BJ (cell line): ENCODE results near the gene PLD1. TPM values are rescaled to one million over a fixed set of nuclear protein-coding genes. Genes with fewer than 3 reads are reported as not detected.

ENCODE experiments used
- CTCF ChIA-PET: fragments of 350-600 bp; formaldehyde crosslinking; extraction: SDS; loops from one replicate; lab custom pipeline; 2021; ENCODE audit warnings: antibody characterized with exemption, inconsistent platforms; lab: Yijun Ruan, JAX
- POLR2A ChIA-PET: fragments of 300-600 bp; sonication (Branson Sonifier 250); formaldehyde crosslinking; extraction: SDS; loops from one replicate; lab custom pipeline; 2021; ENCODE audit warnings: antibody characterized with exemption; lab: Charles Lee
- DNase-seq: peaks from one replicate; pipeline ENCODE4 v3.0.0-alpha.2; 2011; ENCODE audit warnings: low read depth
- H3K27me3 ChIP-seq: 2 replicates; pipeline ENCODE4 v1.6.0; 2011; ENCODE audit warnings: low read length; ENCODE audit not compliant: control insufficient read depth, insufficient read depth
- H3K36me3 ChIP-seq: 2 replicates; pipeline ENCODE4 v1.5.1; 2011; ENCODE audit warnings: low read length; ENCODE audit not compliant: control insufficient read depth, insufficient read depth
- H3K4me3 ChIP-seq: 2 replicates; pipeline ENCODE4 v1.5.1; 2011; ENCODE audit warnings: low read depth, mild to moderate bottlenecking, control low read depth, low read length
- CTCF ChIP-seq: IDR thresholded peaks from 2 replicates; pipeline ENCODE4 v1.5.1; 2011; ENCODE audit warnings: low read depth, mild to moderate bottlenecking, control low read depth, inconsistent platforms, low read length, moderate library complexity; ENCODE audit not compliant: insufficient read depth
- polyA plus RNA-seq: library from polyadenylated mRNA; depleted of rRNA; stranded (reverse); fragments of >200 nt; gene quantifications from 2 replicates; pipeline ENCODE4 v1.2.3, GENCODE V29; 2011

The PLD1 gene
- polyA plus RNA-seq, 1 experiment: 6.4 TPM

DNA sequence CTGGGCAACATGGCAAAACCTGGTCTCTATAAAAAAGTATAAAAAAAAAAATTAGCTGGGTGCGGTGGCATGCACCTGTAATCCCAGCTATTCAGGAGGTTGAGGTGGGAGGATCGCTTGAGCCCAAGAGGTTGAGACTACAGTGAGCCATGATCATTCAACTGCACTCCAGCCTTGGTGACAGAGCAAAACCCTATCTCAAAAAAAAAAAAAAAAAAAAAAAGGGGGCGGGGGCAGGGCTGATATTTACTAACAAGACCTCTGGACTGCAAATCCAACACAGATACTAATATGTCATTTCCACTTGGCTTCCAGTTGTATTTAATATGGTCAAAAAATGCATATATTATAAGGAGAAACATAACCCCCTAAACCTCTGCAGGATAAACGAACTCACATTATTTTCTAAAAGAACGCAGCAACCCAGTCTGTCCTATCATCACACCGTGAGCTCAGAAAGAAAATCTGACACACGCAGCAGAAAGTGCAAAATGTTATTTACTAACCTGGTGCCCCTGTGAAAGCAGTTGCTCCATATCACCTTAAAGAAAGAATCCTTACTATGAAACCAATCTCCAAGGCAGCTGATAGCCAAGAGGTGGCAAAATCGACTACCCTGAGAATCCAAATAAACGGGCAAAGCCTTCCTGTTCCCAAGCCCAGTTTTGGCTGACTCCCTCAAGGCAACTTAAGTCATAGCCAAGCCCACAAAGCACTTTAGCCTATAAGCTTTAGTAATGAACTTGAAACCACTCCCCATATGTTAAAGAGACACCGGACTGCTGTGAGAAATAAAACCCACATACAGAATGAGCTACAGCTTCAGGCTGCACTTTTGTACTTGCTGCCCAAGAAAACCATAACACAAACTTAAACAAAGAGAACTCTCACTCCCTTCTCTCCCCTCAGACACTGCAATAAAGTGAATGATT is 39.3 kb downstream of the PLD1 start:
- POLR2A ChIA-PET: no interaction called here

GRCh38 chr3:171769461-171769860 is 40.8 kb downstream of the PLD1 start:
- TF ChIP-seq CTCF: no peak
- CTCF ChIA-PET: interaction anchor here (1.4 kb wide), 1 partner anchor 123 kb away, joined by 3 read pairs; no protein-coding TSS in a partner anchor
- H3K36me3 ChIP-seq: no peaks in the 10 kb centered on the region
- no peak overlapping the region for H3K4me3 ChIP-seq
- POLR2A ChIA-PET: no interaction called here
- DNase-seq: no peak
- no peaks in the 10 kb centered on the region for H3K27me3 ChIP-seq

More for the DNA sequence above, 39.3 kb downstream of the PLD1 start:
- H3K36me3 ChIP-seq: no peaks in the 10 kb centered on the region
- H3K27me3 ChIP-seq: no peaks in the 10 kb centered on the region
- H3K4me3 ChIP-seq: no peak overlapping the region
- CTCF ChIA-PET: interaction anchor here (0.7 to 3.2 kb wide), 15 partner anchors 7 to 160 kb away, joined by 3 to 38 read pairs (median 6); no protein-coding TSS in a partner anchor
- no peak for TF ChIP-seq CTCF
- DNase-seq: no peak

DNA sequence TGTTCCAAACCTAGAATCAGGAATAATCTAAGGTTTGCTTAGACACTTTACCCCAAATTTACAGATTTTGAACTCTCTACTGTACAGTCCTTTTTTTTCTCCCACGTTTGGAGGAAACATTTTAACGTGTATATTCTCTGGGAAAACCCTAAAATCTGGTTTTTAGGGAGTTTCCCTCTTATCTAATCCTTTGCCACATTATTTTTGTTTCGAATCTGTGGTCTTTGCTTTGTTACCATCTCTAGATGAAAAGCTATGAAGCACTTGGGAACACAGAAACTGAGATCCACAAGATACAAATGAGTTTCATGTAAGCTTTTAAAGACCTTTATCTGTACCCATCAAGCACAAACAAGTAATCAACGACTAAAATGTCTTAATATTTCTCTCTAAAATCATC is 41.3 kb downstream of the PLD1 start:
- CTCF ChIA-PET: interaction anchor here (1.4 kb wide), 1 partner anchor 123 kb away, joined by 3 read pairs; no protein-coding TSS in a partner anchor
- Histone ChIP-seq H3K36me3 (no peaks in the 10 kb centered on the region), H3K27me3 (no peaks in the 10 kb centered on the region), H3K4me3 (no peak overlapping the region)
- POLR2A ChIA-PET: no interaction called here
- TF ChIP-seq CTCF: no peak
- DNase-seq: no peak

- Histone ChIP-seq H3K36me3 (no peaks in the 10 kb centered on the region), H3K4me3 (no peak overlapping the region), H3K27me3 (no peaks in the 10 kb centered on the region)
- CTCF ChIA-PET: no interaction called here
- DNase-seq: no peak
- no peak for TF ChIP-seq CTCF
- POLR2A ChIA-PET: no interaction called here
Measured at GRCh38 chr3:171768281-171768900, 41.9 kb downstream of the PLD1 start.

DNA sequence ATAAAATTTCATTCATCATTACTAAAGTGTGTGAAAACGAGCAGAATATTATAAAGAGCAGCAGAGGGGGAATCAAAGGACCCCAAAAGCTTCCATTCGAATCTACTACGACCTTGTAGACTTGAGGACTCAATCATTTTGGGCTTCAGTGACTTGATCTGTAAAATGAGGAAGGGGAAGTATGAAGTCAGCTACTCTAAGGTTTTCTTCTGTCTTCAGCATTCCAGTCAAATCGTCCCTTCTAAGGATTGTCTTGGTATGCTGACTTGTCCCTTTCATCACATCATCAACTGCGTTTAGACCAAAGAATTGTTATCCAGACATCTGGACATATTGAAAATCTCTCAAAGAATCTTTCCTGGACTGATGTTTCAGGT is 44.8 kb downstream of the PLD1 start:
- CTCF ChIA-PET: interaction anchor here (1.3 kb wide), 1 partner anchor 11 kb away, joined by 3 read pairs; no protein-coding TSS in a partner anchor
- no peak for DNase-seq
- POLR2A ChIA-PET: no interaction called here
- H3K27me3 ChIP-seq: no peaks in the 10 kb centered on the region
- H3K4me3 ChIP-seq: no peak overlapping the region
- TF ChIP-seq CTCF: no peak
- H3K36me3 ChIP-seq: no peaks in the 10 kb centered on the region
